Measurements from ENCODE around the gene PPP1R2. TPM values are rescaled to one million over a fixed set of nuclear protein-coding genes. Genes with fewer than 3 reads are reported as not detected.

PPP1R2 gene
- total RNA-seq, 1 experiment from 2014 or later: 38.3 TPM

- DNase-seq: no peak
- Histone ChIP-seq H3K9me3 (ENCODE audit: control insufficient read depth, low read depth, low read length) (no peaks in the 10 kb centered on the region), H3K56ac (ENCODE audit: insufficient read length, low read depth, low read length) (no peak overlapping the region), H3K23me2 (ENCODE audit: insufficient read length, low read depth, low read length, poor library complexity, severe bottlenecking) (peaks cover 2% of the 10 kb centered on the region), H2BK15ac (ENCODE audit: low read depth, low read length) (no peak overlapping the region), H3K79me1 (ENCODE audit: insufficient read depth, low read depth, low read length, poor library complexity, severe bottlenecking) (no peaks in the 10 kb centered on the region), H4K8ac (replicated peaks; ENCODE audit: insufficient read length, low read depth, low read length) (no peak overlapping the region), H3K18ac (ENCODE audit: insufficient read length, low read depth, low read length) (no peak overlapping the region), H3T11ph (ENCODE audit: low read length) (no peak overlapping the region), H3K27ac (ENCODE audit: insufficient read length, low read depth, low read length) (no peak overlapping the region), H3K9ac (ENCODE audit: extremely low read depth, insufficient read length, low read length) (no peak overlapping the region), H4K91ac (ENCODE audit: insufficient read length, low read depth, low read length) (no peak overlapping the region), H4K20me1 (ENCODE audit: control insufficient read depth, insufficient read depth, insufficient read length) (no peaks in the 10 kb centered on the region), H2BK12ac (ENCODE audit: insufficient read length, low read depth, low read length) (no peak overlapping the region), H2BK5ac (ENCODE audit: insufficient read length, low read length) (no peak overlapping the region), H2AK5ac (ENCODE audit: insufficient read length, low read length) (no peak overlapping the region), H2AFZ (ENCODE audit: low read length) (no peak overlapping the region), H3K27me3 (ENCODE audit: insufficient read depth, low read length) (no peaks in the 10 kb centered on the region), H3K4me1 (ENCODE audit: insufficient read depth, low read length) (no peaks in the 10 kb centered on the region; the same call in 1 of the 2 replicates), H3K79me2 (ENCODE audit: insufficient read depth, low read length) (no peaks in the 10 kb centered on the region), H3K23ac (ENCODE audit: insufficient read length, low read depth, low read length) (no peak overlapping the region), H4K5ac (ENCODE audit: insufficient read length, low read depth, low read length) (no peak overlapping the region), H2BK20ac (ENCODE audit: low read depth, low read length, poor library complexity, severe bottlenecking) (no peak overlapping the region), H3K14ac (ENCODE audit: insufficient read depth, low read length) (no peak overlapping the region), H3K4me2 (ENCODE audit: insufficient read depth, insufficient read length, low read length) (no peak overlapping the region), H3K4ac (ENCODE audit: low read depth, low read length) (no peak overlapping the region), H2BK120ac (ENCODE audit: low read depth, low read length, poor library complexity, severe bottlenecking) (no peak overlapping the region)
- Mint-ChIP-seq H3K36me3 (ENCODE audit: insufficient read depth in 1 of 3, low read depth in 3 of 3) (no peaks in the 10 kb centered on the region), H3K4me3 (no peak overlapping the region), H3K4me1 (peaks cover 15% of the 10 kb centered on the region in 2 experiments), H3K27me3 (ENCODE audit: low read depth) (no peaks in the 10 kb centered on the region; the same call in 1 of the 2 replicates), H3K9me3 (peaks cover 4 to 5% of the 10 kb centered on the region in 2 experiments; a peak in 1 of 5 replicates), H3K27ac (no peak overlapping the region; a peak in 1 of 7 replicates)
- WGBS (ENCODE audit: extremely low coverage, insufficient read length, low lambda C conversion rate): no CpG with 5 or more reads among the region's 6 CpGs
- TF ChIP-seq, protein P1, sequence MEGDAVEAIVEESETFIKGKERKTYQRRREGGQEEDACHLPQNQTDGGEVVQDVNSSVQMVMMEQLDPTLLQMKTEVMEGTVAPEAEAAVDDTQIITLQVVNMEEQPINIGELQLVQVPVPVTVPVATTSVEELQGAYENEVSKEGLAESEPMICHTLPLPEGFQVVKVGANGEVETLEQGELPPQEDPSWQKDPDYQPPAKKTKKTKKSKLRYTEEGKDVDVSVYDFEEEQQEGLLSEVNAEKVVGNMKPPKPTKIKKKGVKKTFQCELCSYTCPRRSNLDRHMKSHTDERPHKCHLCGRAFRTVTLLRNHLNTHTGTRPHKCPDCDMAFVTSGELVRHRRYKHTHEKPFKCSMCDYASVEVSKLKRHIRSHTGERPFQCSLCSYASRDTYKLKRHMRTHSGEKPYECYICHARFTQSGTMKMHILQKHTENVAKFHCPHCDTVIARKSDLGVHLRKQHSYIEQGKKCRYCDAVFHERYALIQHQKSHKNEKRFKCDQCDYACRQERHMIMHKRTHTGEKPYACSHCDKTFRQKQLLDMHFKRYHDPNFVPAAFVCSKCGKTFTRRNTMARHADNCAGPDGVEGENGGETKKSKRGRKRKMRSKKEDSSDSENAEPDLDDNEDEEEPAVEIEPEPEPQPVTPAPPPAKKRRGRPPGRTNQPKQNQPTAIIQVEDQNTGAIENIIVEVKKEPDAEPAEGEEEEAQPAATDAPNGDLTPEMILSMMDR (conservative IDR thresholded peaks at IDR 0.05): no peak
Measured at GRCh38 chr3:195578565-195578964, 35.4 kb upstream of the PPP1R2 start.
